Measurements from ENCODE around the gene ALOXE3.
"Not testable (repeated sequence)": the region's sequence is repeated elsewhere in the genome, so short reads cannot be mapped to it uniquely, and the experiment has no call there.

Gene ALOXE3

DNA sequence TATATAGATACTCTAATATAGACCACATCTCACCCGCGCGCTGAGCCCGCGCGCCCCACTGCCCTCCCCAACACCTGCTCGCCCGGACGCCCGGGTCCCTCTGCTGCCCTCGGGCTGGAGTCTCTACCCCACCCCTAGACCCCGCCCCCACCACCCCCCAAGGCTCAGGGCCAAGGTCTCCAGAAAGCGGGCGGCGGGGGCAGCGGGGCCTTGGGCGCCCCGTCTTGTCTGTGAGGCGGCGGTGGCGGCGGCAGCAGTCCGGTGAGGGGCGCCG lies 3.0 kb upstream of the ALOXE3 start:
- DNase-seq = no peak

GRCh38 chr17:8120520-8121406 lies 2.4 kb upstream of the ALOXE3 start:
- peak; percentile 86 to 90 for DNase-seq

- peak; percentile 97 to 98 for DNase-seq
These were observed 1.5 kb upstream of the ALOXE3 start for GRCh38 chr17:8119581-8120519.

DNA sequence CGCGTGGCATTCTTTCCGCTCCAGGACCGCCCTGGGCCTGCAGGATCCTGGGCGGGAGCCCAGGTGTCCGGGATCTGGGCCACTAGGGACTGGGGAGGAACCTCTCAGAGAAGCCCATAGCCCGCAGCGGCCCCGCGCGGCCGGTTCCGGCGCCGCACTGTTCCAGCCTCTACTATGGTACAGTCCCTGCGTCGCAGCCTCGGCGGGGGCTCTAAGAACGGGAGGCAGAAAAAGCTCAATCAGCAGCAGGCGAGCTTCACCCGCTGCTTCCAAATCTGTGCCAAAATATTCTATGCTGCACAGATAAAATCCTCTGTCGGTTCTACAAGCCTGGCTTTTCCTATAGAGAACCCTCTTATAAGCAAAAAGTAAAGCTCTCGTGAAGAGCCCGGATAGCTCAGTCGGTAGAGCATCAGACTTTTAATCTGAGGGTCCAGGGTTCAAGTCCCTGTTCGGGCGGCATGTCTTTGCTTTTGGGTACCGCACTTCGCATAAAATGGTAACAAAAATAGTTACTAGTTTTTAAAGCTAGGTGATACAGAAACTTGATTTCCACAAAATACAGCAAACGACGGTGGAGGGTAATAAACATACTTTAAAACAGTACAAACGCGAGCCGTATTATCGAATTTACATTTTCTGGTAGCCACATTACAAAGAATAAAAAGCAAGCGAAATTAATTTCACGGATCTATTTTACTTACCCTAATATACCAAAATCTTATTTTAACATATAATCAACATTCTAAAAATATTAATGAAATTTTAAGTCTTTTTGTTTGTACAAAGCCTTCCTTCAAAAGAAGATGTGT lies 661 bp upstream of the ALOXE3 start:
- DNase-seq = peak; percentile 80 to 85

DNA sequence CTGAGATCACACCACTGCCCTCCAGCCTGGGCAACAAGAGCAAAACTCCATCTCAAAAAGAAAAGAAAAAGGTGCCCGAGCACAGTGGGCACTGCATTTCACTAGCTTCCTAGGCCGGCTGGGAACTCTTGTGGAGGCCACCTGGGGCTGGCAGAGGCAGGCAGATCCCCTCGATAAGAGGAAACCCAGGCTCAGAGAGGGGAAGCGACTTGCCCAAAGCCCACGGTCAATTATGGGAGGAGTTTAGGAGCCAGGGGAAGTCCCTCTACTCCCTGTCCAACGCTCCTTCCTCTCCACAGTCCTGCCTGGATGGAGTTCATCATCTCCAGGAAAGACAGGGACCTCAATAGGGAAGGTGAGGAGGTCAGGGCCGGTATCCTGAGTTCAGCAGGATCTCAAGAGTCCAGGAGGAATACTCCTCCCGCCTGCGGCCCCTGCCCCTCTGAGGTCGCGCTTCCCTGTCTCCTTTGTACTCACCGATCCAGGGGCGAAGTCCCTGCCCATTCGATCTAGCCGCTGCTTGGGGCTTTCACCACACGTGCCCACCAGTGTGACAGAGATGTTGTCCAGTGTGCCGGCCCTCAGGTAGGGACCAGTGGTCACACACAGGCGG lies 841 bp downstream of the ALOXE3 start:
- DNase-seq = no peak

- no peak for DNase-seq
These were observed 1.5 kb downstream of the ALOXE3 start for GRCh38 chr17:8116776-8117175.

GRCh38 chr17:8110907-8111306 lies 7.4 kb downstream of the ALOXE3 start:
- no peak for DNase-seq

- no peak for DNase-seq
These were observed 7.9 kb downstream of the ALOXE3 start for GRCh38 chr17:8110456-8110804.

- DNase-seq = peak; percentile 75 to 83
These were observed 8.5 kb downstream of the ALOXE3 start for GRCh38 chr17:8109661-8110455.

GRCh38 chr17:8108972-8109660 lies 9.2 kb downstream of the ALOXE3 start:
- DNase-seq = no peak

GRCh38 chr17:8106980-8107379 lies 11.3 kb downstream of the ALOXE3 start:
- not testable (repeated sequence) for DNase-seq

DNA sequence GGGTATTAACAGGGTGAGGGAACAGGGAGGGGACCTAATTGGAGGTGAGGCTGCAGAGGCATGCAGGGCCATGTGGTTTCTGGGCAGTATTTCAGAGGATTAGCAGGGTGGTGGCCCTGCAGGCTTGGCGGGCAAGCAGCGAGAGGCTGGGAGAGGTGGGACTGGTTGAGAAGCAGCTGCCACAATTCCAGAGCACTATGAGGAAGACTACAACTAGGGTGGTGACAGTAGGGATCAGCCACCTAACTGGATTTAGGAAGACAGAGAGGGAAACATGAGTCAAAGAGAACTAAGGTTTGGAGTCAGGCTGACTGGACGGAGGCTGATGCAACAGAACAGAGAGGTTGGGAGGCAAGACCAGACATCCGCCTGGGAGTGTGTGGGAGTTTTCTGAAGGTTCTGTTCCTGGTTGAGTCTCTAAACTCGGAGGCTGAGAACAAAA lies 12.3 kb downstream of the ALOXE3 start:
- no peak for DNase-seq

DNA sequence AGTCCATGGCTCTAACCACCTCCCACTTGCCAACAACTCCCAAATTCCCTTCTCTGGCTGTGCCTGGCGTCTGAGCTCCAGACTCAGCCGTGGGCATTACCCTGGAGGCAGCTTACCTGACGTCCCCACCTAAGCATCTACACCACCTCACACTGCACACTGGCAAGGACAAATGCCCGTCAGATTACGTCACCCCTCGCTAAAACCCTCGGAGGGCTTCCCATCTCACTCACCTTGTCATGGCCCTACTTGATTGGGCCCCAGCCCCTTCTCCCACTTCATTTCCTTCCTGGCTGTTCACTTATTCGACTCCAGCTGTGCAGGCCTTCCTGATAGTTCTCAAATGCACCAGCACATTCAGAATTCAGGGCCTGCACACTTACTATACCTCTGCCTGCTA lies 13.4 kb downstream of the ALOXE3 start:
- no peak for DNase-seq

- no peak for DNase-seq
These were observed 14.8 kb downstream of the ALOXE3 start for GRCh38 chr17:8103549-8103948.

GRCh38 chr17:8101721-8102120 lies 16.6 kb downstream of the ALOXE3 start:
- no peak for DNase-seq

GRCh38 chr17:8100763-8101162 lies 17.6 kb downstream of the ALOXE3 start:
- DNase-seq = no peak

- DNase-seq = no peak
These were observed 18.2 kb downstream of the ALOXE3 start for GRCh38 chr17:8100111-8100510.

- no peak for DNase-seq
These were observed 21.8 kb downstream of the ALOXE3 start for GRCh38 chr17:8096541-8096940.

DNA sequence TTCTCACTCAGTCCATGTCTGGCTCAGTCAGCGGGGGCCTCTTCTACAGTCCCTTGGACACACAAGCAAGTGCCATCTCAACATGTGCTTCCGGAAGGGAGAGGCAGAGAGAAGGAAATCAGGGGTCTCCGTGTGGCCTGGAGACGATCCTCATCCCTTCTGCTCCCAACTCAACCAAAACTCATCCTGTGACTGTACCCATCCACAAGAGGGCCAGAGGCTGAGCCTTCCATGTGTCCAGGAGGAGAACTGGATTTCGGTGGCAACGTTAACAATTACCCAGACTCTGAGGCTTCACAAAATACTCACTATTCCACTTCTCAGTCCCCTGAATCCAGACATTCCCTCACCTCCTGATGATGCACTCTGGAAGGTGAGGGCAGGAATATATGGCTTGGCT lies 23.0 kb downstream of the ALOXE3 start:
- no peak for DNase-seq

- no peak for DNase-seq
These were observed 27.2 kb downstream of the ALOXE3 start for GRCh38 chr17:8091033-8091687.

GRCh38 chr17:8089728-8090127 lies 28.6 kb downstream of the ALOXE3 start:
- DNase-seq = no peak
